EL (cell line): Measurements from ENCODE around the gene TNIK.

Source experiments
- DNase-seq: peaks from one replicate; pipeline ENCODE4 v3.0.0-alpha.2; 2016

Gene TNIK

DNA sequence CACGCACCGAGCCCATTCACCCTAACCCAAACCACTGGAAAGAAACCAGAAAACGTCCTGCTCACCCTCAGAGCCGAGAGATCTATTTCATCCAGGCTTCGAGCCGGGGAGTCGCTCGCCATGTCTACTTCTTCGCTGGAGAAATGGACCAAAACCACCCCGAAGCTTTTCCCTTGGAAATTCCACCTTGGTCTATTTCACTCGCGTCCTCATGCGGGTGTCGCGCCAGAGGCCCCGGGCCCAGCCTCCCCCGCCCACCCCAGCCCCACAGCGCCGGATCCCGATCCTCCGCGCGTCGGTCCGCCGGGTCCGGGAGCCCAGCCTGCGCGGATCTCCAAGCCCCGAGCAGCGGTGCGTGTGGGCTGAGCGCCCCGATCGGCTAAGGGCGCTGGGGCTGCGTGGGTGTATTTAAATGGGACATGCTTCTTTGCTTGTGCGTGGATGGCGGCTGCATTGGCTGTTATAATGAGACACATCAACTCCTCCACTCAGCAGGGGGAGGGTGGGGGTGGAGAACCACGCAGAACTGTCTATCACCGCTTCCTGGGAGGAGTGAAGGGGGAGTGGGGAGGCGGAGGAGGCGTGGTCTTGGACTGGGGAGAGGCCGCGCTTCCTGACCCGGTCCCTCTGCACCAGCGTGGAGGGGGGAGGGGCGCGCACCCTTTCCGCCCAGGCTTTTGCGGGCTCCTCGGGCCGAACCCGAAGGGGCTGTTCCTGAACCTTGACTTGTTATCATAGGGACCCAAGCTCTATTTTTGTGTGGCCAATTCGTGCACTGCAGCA lies at the start of gene TNIK:
TSS of gene TNIK (minus strand) at position 464 of the 783 bp plus-strand sequence. CDS start at position 122, 342 bp downstream.
- peak; percentile 93 for DNase-seq

DNA sequence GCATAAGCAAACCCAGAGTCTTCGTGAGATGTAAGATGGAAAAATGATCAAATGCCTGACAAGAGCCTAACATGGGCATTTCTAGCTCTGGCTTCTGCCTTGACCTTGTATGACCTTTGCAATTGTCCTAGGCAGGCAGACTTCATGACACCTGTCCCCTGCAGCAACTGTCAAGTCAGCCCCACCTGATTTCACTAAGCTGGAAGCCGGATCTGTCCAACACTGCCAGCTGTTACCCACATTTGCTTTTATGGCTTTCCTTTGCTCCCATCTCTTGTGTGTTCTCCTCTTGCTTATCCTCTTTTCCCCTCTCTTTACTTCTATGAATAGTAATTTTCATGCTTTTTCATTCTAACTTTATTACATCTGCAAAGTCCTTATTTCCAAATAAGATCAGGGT lies 48.5 kb upstream of the TNIK start:
- no peak for DNase-seq

DNA sequence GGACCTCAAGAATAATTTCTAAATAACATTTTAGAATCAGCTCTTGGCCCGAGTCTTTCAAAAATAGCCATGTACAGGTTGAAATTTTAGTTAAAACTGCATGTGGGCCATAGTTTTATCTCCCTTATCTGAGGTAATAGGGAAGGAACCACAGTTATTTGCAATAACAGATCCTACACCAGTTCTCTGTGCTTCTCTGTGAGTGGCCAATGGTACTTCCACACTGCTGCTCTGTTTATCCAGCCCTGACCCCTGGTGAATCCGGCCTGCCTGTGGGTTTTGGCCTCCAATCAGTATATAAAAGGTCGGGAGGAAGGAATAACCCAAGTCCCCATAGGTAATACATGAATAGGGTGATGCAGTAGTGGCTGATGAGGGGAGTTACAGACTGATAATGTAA lies 48.0 kb upstream of the TNIK start:
- no peak for DNase-seq

DNA sequence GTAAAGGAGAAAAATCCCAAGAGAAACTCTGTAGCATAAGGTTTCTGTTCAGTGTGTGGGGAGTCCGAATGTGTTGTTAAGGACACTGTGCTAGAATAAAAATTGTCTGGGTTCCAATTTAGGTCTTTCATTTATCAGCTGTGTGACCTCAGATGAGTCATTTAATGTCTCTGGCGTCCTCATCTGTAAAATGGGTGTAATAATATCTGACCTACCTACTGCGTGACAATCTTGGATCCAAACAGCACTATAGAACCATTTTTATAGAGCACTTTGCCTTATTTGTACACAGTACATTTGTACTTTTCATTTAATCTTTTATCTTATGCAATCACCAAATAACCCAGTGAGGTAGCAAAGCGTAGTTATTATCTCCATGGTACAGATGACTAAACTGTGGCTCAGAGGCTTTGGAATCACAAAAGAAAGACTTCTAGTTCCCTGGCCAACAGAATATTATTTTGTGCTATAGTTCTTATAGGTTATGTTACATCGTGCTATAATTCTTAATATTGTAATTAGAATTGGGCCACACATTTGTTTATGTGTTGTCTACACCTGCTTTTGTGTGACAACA lies 46.6 kb upstream of the TNIK start:
- DNase-seq, result no peak

DNA sequence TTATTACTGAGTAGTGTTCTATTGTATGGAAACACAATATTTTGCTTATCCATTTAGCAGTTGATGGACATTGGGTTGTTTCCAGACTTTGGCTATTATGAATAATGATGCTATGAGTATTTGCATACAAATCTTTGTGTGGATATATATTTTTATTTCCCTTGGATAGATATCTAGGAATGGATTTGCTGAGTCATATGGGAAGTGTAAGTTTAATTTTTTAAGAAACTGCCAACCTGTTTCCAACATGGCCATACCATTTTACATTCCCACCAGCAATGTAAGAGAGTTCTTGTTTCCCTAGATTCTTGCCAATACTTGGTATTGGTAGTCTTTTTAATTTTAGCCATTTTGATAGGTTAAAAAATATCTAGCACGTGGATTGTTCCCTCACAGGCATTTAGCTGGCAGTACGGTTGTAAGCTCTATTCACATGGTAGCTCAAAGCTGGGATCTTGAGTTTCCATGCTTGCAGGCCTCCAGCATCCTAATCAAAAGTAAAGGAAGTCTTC lies 45.7 kb upstream of the TNIK start:
- DNase-seq, result no peak

DNA sequence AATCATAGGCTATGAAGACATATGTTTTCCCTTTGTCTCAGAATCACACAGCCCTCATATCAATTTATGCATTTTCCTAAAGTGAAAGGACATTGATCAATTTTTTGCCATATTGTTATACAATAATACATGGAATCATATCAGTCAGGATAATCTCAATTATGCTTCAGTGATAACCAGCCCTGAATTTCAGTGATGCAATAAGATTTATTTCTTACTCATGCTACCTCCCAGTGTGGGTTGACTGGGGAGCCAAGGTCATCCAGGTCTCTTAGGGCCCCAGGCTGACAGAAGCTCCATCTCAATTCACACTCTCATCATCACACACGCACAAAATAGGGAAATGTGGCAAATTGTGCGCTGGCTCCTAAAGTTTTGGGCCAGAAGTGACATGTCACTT lies 44.2 kb upstream of the TNIK start:
- DNase-seq, result no peak

DNA sequence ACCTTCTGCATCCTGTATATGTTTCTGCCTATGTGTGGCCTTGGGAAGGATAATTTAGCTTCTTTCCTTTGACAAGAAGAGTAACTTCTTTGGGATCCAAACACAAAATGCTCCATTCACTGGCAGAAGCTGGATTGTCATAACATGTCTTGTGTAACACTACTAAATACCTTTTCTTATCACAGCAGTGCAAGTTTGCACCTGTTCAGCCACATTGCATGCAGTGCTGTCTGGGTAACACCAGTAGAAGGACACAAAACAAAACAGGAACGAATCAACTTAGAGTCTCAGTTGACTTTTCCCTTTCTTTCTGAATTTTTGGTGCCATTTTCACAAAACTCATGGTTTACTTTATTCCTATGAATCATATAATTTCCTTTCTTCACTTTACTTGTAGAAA lies 43.6 kb upstream of the TNIK start:
- DNase-seq, result no peak

DNA sequence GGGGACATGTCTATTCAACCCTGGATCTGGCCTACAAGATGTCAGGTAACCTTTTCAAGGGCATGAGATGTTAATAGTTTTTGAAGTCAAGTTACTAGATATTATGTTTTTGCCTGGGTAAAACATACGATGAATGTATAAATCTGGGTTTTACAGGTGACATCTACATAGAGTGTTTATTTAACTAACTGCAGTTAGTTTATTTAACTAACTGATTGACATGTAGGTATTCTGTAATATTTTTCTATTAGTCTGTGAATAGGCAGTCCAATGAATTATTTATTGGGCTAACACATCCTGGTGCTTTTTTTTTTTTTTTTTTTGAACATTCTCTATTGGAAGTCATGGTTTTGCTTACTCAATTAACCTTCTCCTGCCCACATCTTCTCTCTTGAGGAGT lies 38.7 kb upstream of the TNIK start:
- no peak for DNase-seq

DNA sequence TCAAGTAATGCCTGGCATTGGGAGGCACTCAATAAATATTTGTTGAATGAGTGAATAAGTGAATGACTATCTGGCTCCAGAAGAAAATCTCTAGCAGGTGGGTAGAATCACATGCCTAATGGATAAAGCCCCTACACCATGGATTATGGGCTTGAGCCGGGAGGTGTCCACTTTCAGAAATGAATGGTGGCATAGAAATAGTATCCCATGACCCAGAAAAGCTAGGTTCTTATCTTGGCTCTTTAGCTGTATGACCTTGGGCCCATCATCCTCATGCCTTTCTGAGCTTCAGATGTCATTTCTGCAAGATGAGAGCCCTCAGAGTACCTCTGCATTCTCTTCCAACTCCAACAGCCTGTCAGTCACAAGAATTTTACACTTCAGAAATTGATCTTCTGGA lies 37.3 kb upstream of the TNIK start:
- DNase-seq, result no peak

DNA sequence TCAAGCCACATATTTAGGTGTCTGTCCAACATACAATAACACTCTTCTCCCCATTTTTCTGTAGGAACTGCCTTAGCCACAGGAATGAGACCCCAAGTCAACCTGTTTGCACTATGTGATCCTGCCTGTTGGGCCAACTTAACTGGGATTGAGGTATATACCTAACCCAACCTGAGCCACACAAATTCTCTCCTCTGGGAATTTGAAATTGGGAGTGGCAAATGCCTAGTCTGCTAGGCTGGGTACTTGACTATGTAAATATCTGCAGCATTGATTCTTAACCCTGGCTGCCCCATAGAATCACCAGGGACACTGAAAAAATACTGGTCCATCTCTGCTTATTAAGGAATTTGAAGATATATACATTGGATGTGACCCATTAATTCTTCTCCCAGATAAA lies 35.2 kb upstream of the TNIK start:
- no peak for DNase-seq

DNA sequence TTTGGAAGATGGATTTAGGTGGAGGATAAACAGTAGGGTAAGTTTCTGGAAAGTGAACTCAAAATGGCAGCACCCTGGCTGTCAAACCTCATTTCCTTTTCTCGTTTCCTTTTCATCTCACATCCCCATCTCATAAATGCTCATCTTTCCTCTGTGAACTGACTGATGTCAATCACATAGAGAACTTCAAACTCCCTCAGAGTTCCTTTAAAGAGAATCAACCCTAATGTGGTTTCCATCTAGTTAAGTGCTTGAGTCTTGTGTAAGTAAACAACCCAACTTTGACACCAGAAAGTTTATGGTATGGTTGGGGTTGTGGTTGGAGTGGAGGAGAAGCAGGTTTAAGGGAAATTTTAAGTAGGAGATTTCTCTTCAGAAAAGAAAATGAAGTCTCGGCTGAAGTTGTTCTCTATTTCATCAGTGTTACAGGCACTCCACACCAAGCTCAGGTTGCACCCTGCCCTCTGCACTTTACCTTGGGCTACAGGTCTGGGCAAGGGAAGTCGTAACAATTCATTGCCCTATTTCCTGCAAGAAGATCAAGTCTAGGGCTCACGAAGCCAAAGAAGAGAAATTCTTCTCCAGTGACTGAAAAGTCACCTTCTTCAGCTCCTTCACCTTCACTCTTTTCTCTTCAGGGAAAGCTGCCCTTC lies 34.4 kb upstream of the TNIK start:
- no peak for DNase-seq

DNA sequence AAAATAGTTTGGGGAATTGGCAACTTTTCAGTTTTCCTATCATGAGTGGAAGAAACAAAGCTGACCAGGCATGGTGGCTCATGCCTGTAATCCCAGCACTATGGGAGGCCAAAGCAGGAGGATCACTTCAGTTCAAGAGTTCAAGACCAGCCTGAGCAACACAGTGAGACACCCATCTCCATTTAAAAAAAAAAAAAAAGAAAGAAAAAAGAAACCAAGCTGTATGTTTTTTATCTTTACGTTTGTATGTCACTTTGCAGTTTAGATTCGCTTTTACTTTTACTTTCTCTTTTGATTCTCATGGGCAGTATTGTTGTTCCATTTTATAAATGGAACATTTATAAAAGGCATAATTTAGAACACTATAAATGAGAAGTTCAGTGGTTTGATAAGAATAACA lies 31.2 kb upstream of the TNIK start:
- no peak for DNase-seq

DNA sequence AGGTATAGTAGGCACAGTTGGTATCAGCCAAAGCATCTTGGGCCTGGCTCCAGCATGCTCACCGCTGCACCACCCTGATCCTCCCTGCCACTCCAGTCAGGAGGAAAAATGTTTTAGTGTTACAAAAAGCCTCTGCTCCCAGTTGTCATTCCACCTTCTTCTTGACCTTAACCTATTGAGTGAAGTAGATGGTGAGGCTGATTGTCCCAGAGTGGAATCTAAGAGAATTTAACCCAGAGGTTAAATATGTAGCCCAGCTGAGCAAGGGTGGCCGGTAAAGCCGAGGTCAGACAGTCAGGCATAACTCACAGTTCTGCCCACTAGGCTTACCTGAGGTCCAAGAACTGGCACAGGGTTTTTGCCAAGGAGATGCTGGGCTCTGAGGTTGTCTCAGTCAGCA lies 30.7 kb upstream of the TNIK start:
- no peak for DNase-seq

DNA sequence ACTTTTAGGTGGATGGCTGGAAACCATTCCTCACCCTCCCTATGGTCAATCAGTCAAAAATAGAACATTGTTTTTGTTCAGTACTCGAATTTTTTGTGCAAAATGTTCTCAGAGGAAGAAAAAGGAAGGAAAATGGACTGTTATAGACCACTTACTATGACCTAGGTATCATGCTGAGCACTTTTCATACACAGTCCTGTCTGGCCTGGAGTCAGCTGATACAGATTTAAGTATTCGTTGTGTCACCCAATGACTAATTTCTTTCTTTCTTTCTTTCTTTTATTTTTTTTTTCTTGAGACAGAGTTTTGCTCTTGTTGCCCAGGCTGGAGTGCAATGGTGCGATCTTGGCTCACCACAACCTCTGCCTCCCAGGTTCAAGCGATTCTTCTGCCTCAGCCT lies 29.1 kb upstream of the TNIK start:
- DNase-seq, result no peak

DNA sequence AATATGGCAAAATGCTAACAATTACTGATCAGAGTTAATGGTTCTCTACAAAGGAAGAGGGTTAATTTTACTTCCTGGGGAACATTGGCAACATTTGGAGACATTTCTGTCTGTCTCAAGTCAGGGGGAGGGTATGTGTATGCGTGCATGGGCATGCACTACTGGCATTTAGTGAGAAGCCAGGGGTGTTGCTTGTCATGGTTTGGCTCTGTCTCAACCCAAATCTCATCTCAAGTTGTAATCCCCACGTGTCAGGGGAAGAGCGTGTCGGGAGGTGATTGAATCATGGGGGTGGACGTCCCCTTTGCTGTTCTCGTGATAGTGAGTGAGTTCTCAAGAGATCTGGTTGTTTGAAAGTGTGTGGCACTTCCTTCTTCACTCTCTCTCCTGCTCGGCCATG lies 28.3 kb upstream of the TNIK start:
- DNase-seq, result no peak

DNA sequence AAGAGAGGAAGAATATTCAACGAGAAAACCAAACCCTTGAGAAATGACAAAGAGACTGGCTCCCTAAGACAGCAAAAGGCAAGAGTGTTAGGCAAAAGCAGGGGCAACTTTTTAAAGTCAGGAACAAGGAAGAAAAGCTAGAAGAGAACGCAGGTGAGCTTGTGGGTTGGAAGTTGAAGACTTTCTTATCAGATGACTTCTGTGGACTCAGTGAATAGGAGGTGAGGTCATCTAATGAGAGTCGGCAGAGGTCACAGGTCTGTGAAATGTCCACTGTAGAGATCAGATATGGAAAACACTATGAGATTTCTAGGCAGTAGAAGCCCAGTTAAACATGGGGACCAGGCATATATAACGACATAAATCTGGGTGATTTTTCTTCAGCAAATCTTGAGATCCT lies 27.2 kb upstream of the TNIK start:
- DNase-seq, result no peak

DNA sequence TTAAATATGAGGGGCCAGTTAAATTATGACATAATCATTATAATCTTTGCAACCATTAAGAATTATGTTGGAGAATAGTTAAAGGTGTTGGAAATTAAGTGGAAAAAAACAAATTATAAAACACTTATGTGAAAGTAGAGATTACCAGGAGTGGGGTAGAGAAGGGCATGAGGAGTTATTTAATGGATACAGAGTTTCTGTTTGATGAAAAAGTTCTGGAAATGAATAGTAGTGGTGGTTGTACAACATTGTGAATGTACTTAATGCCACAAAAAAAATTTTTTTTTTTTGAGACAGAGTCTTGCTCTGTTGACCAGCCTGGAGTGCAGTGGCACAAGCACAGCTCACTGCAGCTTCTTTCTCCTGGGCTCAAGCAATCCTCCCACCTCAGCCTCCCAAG lies 25.1 kb upstream of the TNIK start:
- no peak for DNase-seq

DNA sequence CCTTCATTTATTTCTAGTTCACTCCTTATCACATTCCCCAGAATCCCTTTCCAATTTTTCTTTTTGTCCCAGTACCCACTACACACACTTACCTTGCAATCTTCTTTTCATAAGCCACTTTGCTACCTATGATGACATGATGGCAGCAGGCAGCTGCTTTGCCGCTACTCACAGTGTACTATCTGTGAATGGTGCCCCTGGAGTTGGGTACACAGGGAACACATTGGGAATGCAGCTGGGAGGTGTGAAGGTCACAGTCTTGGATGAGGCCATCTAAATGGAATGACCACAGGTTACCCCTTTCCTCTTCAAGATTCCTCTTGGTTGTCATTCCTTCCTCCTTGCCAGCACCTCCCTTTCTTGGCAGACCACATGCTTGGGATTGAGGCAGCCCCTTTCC lies 20.8 kb upstream of the TNIK start:
- no peak for DNase-seq

DNA sequence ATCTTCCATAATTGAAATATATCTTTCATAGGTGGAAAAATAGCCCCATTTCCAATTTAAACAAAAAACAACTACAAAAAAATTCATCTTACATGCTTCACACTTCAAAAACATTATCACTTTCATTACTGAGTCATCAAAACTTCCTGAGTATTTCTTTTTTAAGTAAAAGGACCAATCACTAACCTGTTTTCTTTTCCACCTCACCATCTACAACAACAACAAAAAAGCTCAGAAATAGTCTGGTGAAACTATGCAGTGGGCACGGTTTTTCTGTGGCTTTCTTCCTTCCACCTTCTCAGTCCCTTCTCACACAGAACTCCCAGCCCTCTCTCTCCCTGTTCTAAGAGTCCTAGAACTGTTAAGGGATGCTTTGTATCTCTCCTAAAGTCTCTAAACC lies 20.3 kb upstream of the TNIK start:
- DNase-seq, result no peak

DNA sequence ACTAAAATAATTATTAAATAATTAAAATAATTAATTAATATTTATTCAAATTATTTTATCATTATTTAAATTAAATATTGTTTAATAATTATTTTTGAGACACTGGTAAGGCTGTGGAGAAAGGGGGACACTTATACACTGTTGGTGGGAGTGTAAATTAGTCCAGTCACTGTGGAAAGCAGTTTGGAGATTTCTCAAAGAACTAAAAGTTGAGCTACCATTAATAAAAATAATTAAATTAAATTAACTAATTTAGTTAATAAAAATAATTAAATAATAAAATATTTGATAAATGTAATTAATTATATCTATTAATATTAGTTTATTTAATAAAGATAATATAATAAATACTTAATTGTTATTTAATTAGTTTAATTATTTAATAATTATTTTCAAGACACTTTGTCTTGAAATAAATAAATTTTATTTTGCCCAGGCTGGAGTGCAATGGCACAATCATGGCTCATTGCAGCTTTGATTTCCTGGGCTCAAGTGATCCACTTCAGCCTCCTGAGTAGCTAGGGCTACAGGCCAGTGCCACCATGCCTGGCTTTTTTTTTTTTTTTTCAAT lies 16.4 kb upstream of the TNIK start:
- no peak for DNase-seq

DNA sequence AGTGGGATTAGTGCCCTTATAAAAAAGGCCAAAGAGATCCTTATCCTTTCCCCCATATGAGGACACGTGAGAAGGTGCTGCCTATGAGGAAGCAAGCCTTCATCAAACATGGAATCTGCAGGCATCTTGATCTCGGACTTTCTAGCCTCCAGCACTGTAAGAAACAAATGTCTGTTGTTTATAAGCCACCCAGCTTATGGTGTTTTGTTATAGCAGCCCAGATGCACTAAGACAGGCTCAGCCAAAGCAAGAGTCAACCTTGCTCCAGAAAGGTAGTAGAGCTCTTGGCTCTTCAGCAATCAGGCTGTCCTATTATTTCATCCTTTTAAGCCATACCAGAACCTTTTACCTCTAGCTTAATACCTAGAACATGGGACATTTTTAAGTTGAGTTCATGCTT lies 12.3 kb upstream of the TNIK start:
- DNase-seq, result no peak

DNA sequence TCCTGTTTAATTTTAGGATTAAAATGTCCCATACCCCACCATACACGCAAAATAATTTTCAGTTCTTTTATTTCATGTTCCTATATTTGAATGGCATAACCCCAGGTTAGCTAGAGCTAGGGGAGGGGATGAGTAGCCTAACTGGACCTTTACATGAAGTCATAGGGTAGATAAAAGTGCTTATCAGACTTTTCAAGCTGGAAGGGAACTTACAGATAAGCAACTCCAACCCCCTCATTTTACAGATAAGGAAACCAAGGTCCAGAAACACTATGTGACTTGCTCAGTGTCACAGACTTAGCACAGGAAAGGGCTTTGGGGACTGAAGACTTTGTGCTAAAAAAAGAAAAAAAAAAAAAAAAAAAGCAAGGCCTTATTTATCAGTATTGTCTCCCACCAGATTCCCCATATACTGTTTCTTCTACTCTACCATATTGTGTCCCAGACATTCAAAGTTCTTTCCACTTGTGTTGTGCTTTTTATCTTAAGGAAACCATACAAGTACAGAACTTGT lies 10.6 kb upstream of the TNIK start:
- no peak for DNase-seq

DNA sequence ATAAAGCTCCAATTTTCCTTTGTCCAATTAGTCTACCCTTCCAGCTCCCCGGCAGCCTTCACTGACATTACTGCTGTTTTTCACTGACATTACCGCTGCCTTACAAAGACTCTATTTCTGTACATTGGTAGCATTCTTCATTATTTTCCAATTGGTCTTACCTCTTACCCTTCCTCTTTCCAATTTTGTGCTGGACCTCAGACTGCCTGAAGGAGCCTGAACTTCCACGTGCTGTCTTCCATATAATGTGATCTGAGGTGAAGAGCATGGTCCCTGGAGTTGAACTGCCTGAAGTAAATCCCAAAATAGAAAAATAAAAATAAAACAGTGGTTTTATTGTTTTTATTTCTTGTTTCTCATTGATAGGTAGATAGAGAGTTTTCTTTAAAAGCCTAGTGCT lies 9.2 kb upstream of the TNIK start:
- DNase-seq, result no peak
